ENCODE measurements around the gene PRPF31. TPM values are rescaled to one million over a fixed set of nuclear protein-coding genes. Genes with fewer than 3 reads are reported as not detected.

PRPF31 gene
- polyA plus RNA-seq, 1 of the 3 experiments (the other 2 are of a cell fraction), result 81.0 TPM

- H3K4me3 ChIP-seq (ENCODE audit: low read depth in 2 of 2, low read length in 1 of 2), result no peak overlapping the region
- ChIA-PET POLR2A (no interaction called here), CTCF (interaction anchor here (1.7 kb wide), 1 partner anchor 10 kb away, joined by 3 read pairs; no protein-coding TSS in a partner anchor)
- H3K36me3 ChIP-seq (replicated peaks in 1 of 2; ENCODE audit: control insufficient read depth in 1 of 2, insufficient read depth in 2 of 2, low read length in 1 of 2), result peaks cover 29 to 93% of the 10 kb centered on the region in 2 experiments
- no peak overlapping the region for H3K4me2 ChIP-seq
- H3K9ac ChIP-seq, result no peak overlapping the region
- no peak for DNase-seq
- H3K9me2 ChIP-seq, result no peaks in the 10 kb centered on the region
- peaks cover 25% of the 10 kb centered on the region for H4K20me1 ChIP-seq (ENCODE audit: insufficient read depth)
- peaks cover under 1% of the 10 kb centered on the region for H3F3A ChIP-seq (replicated peaks; ENCODE audit: insufficient read depth)
- H3K27me3 ChIP-seq (ENCODE audit: insufficient read depth), result no peaks in the 10 kb centered on the region
- no peak overlapping the region for H2AFZ ChIP-seq (ENCODE audit: low read depth)
- H3K9me3 ChIP-seq, result no peaks in the 10 kb centered on the region
- peaks cover 0 to under 1% of the 10 kb centered on the region in 2 experiments; a peak in 1 of 4 replicates for H3K4me1 ChIP-seq (ENCODE audit: control insufficient read depth in 1 of 2, insufficient read depth in 2 of 2, low read depth in 1 of 2, low read length in 1 of 2)
- no peak for TF ChIP-seq GABPA (IDR thresholded peaks at IDR 0.05; ENCODE audit: low read depth)
- peaks cover 25% of the 10 kb centered on the region for H3K79me2 ChIP-seq (ENCODE audit: insufficient read depth)
- no peak overlapping the region for H3K27ac ChIP-seq (ENCODE audit: low read depth in 2 of 2, low read length in 1 of 2)
- WGBS (ENCODE audit: low lambda C conversion rate), result 93% methylated on average over 23 of the region's 28 CpGs
These were observed 30.1 kb downstream of the PRPF31 start for GRCh38 chr19:54145541-54146158.

DNA sequence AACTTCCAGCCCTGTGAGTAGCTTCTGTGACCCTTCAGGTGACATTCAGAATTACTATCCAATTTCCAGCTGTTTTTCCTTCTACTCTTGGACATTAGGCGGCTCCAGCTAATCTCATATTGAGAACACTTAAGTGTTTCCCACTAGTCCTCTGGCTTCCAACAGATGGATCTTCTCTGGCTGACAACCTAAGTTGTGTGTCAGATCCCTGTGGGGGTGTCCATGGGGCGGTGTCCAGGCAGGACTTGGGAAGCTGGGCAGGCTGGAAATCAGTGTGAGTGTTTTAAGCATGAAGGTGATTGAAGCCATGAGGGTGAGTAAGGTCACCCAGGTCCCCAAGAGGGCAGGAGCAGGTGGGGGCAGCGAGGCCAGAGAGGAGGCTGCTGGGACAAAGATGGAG lies 32.1 kb downstream of the PRPF31 start:
- CTCF ChIA-PET, result interaction anchor here (0.9 to 1.3 kb wide), 4 partner anchors 11 to 20 kb away, joined by 3 to 5 read pairs (median 4); partner anchors contain the start of gene LENG1
- POLR2A ChIA-PET, result interaction anchor here (1.0 to 1.2 kb wide), 2 partner anchors 11 to 12 kb away, joined by 3 to 4 read pairs; partner anchors contain the start of genes CNOT3 and LENG1
- Histone ChIP-seq H3F3A (replicated peaks; ENCODE audit: insufficient read depth) (peaks cover 3% of the 10 kb centered on the region), H3K9me3 (no peaks in the 10 kb centered on the region), H3K9me2 (no peaks in the 10 kb centered on the region), H2AFZ (ENCODE audit: low read depth) (no peak overlapping the region), H3K79me2 (ENCODE audit: insufficient read depth) (peaks cover 5% of the 10 kb centered on the region; the same call in 1 of the 2 replicates), H3K9ac (no peak overlapping the region), H3K27ac (ENCODE audit: low read depth in 2 of 2, low read length in 1 of 2) (no peak overlapping the region), H3K4me3 (ENCODE audit: low read depth in 2 of 2, low read length in 1 of 2) (no peak overlapping the region), H3K4me2 (no peak overlapping the region), H3K36me3 (replicated peaks in 1 of 2; ENCODE audit: control insufficient read depth in 1 of 2, insufficient read depth in 2 of 2, low read length in 1 of 2) (peaks cover 32 to 90% of the 10 kb centered on the region in 2 experiments), H4K20me1 (ENCODE audit: insufficient read depth) (peaks cover 4% of the 10 kb centered on the region), H3K27me3 (ENCODE audit: insufficient read depth) (no peaks in the 10 kb centered on the region), H3K4me1 (ENCODE audit: control insufficient read depth in 1 of 2, insufficient read depth in 2 of 2, low read depth in 1 of 2, low read length in 1 of 2) (no peaks in the 10 kb centered on the region)
- WGBS (ENCODE audit: low lambda C conversion rate), result 85% methylated on average over 3 of the region's 3 CpGs
- no peak for DNase-seq
- TF ChIP-seq EZH2phosphoT487 (IDR thresholded peaks at IDR 0.05; ENCODE audit: borderline replicate concordance, low read depth) (no peak), RCOR1 (IDR thresholded peaks at IDR 0.05; ENCODE audit: low read length) (no peak), YY1 (IDR thresholded peaks at IDR 0.05; ENCODE audit: low read depth) (no peak), TAF1 (IDR thresholded peaks at IDR 0.05; ENCODE audit: borderline replicate concordance, low read depth, low read length) (no peak), USF2 (IDR thresholded peaks at IDR 0.05; ENCODE audit: borderline replicate concordance, low read depth, low read length) (no peak), RFX5 (IDR thresholded peaks at IDR 0.05; ENCODE audit: low read length) (no peak), FOXM1 (IDR thresholded peaks at IDR 0.05; ENCODE audit: low read depth) (no peak), NFIC (IDR thresholded peaks at IDR 0.05; ENCODE audit: borderline replicate concordance) (no peak), GABPA (IDR thresholded peaks at IDR 0.05; ENCODE audit: low read depth) (no peak), ZBTB33 (IDR thresholded peaks at IDR 0.05; ENCODE audit: borderline replicate concordance, low read depth) (no peak), SMC3 (IDR thresholded peaks at IDR 0.05; ENCODE audit: low read depth, low read length) (no peak), EP300 (IDR thresholded peaks at IDR 0.05; ENCODE audit: borderline replicate concordance in 1 of 2, low read depth in 1 of 2, low read length in 1 of 2) (no peak), ELF1 (IDR thresholded peaks at IDR 0.05) (no peak), CTCF (IDR thresholded peaks at IDR 0.05) (no peak), TEAD4 (IDR thresholded peaks at IDR 0.05; ENCODE audit: borderline replicate concordance, insufficient read depth) (no peak), FOXJ3 (CRISPR knock-in tag; IDR thresholded peaks at IDR 0.05) (no peak), TCF12 (IDR thresholded peaks at IDR 0.05) (no peak), MXI1 (IDR thresholded peaks at IDR 0.05; ENCODE audit: low read depth, low read length) (no peak), SIN3A (IDR thresholded peaks at IDR 0.05; ENCODE audit: borderline replicate concordance, low read depth, low read length) (no peak)
- TF ChIP-seq, protein P1, sequence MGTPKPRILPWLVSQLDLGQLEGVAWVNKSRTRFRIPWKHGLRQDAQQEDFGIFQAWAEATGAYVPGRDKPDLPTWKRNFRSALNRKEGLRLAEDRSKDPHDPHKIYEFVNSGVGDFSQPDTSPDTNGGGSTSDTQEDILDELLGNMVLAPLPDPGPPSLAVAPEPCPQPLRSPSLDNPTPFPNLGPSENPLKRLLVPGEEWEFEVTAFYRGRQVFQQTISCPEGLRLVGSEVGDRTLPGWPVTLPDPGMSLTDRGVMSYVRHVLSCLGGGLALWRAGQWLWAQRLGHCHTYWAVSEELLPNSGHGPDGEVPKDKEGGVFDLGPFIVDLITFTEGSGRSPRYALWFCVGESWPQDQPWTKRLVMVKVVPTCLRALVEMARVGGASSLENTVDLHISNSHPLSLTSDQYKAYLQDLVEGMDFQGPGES (IDR thresholded peaks at IDR 0.05; ENCODE audit: low read depth, low read length), result no peak
